ENCODE results near the gene EXOSC9. TPM values are rescaled to one million over a fixed set of nuclear protein-coding genes. Genes with fewer than 3 reads are reported as not detected.

EXOSC9 gene
- polyA plus RNA-seq, 3 donors, result 13.9 to 21.4 (median 21.3) TPM

DNA sequence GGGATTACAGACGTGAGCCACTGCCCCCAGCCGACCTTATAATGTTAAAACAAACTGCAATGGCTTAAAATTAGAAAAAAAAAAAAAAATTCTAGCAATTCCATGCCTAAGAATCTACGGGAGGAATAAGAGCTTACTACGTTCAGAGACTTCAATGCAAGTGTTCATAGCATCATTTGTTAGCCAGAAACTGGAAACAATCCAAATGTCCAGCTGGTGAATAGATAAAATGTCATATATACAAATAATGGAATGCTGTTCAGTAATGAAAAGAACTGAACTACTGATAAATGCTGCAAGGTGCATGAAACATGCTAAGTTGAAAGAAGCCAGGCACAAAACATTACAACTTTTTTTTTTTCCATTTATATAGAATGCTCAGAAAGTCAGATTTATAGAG is 5.3 kb downstream of the EXOSC9 start:
- TF ChIP-seq, protein P1, sequence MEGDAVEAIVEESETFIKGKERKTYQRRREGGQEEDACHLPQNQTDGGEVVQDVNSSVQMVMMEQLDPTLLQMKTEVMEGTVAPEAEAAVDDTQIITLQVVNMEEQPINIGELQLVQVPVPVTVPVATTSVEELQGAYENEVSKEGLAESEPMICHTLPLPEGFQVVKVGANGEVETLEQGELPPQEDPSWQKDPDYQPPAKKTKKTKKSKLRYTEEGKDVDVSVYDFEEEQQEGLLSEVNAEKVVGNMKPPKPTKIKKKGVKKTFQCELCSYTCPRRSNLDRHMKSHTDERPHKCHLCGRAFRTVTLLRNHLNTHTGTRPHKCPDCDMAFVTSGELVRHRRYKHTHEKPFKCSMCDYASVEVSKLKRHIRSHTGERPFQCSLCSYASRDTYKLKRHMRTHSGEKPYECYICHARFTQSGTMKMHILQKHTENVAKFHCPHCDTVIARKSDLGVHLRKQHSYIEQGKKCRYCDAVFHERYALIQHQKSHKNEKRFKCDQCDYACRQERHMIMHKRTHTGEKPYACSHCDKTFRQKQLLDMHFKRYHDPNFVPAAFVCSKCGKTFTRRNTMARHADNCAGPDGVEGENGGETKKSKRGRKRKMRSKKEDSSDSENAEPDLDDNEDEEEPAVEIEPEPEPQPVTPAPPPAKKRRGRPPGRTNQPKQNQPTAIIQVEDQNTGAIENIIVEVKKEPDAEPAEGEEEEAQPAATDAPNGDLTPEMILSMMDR (IDR thresholded peaks at IDR 0.05), result no peak
- H3K27ac ChIP-seq (ENCODE audit: low read depth in 1 of 2, low read length in 2 of 2), result no peak overlapping the region
- WGBS (ENCODE audit: insufficient coverage), result 90% methylated on average over 2 of the region's 4 CpGs
- no peaks in the 10 kb centered on the region for H4K20me1 ChIP-seq (ENCODE audit: insufficient read depth, low read length)
- Mint-ChIP-seq H3K9me3 (peaks cover 0 to 2% (median 0%) of the 10 kb centered on the region in 7 donors), H3K27ac (no peak overlapping the region), H3K27me3 (ENCODE audit: low read depth in 3 of 3) (no peaks in the 10 kb centered on the region), H3K4me1 (peaks cover 8% of the 10 kb centered on the region), H3K4me3 (no peak overlapping the region), H3K36me3 (peaks cover 51 to 70% of the 10 kb centered on the region in 2 donors)
- intact Hi-C loops (cut with micrococcal nuclease), result no loop called here
- no peak overlapping the region for H2AFZ ChIP-seq (ENCODE audit: insufficient read depth, low read depth, low read length, poor library complexity, severe bottlenecking)
- peaks cover 4 to 10% of the 10 kb centered on the region in 2 donors for H3K4me1 ChIP-seq (ENCODE audit: control insufficient read depth in 1 of 2, insufficient read depth in 2 of 2, low read length in 2 of 2)
- no peak overlapping the region for H3K9ac ChIP-seq (ENCODE audit: insufficient read depth, low read length, poor library complexity, severe bottlenecking)
- H3K4me2 ChIP-seq (replicated peaks; ENCODE audit: extremely low read depth, low read length, poor library complexity, severe bottlenecking), result no peak overlapping the region
- no peaks in the 10 kb centered on the region for H3K27me3 ChIP-seq (ENCODE audit: control insufficient read depth in 2 of 2, insufficient read depth in 2 of 2, low read length in 2 of 2)
- no peak overlapping the region for H3K4me3 ChIP-seq (replicated peaks in 1 of 3; ENCODE audit: low read depth in 2 of 3, low read length in 3 of 3)
- H3K36me3 ChIP-seq (replicated peaks in 1 of 2; ENCODE audit: control insufficient read depth in 1 of 2, insufficient read depth in 2 of 2, low read length in 2 of 2), result peaks cover 56 to 85% of the 10 kb centered on the region in 2 donors
- no peaks in the 10 kb centered on the region for H3K9me3 ChIP-seq (replicated peaks in 1 of 2; ENCODE audit: control insufficient read depth in 1 of 2, insufficient read depth in 1 of 2, low read length in 2 of 2)
- DNase-seq, result no peak
- peaks cover 34% of the 10 kb centered on the region for H3K79me2 ChIP-seq (ENCODE audit: insufficient read depth, low read length)

DNA sequence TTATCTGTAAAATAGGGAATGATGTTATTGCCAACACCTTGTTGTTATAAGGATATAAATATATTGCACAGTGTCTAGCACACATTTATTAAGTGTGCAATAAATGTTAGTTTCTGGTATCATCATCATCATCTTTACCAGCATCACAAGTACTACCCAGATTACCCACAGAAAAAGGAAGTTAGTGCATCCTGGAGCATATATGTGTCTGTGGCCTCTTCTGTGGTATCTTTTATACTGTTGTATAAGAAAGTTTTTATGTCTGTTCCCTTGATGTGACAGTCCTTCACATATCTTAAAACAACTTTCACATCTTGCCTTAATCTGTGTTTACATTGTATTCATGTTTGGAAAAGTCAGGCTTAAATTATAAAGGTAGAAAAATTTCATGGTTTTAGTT is 10.0 kb downstream of the EXOSC9 start:
- Histone ChIP-seq H3K9me3 (replicated peaks in 1 of 2; ENCODE audit: control insufficient read depth in 1 of 2, insufficient read depth in 1 of 2, low read length in 2 of 2) (no peaks in the 10 kb centered on the region), H4K20me1 (ENCODE audit: insufficient read depth, low read length) (no peaks in the 10 kb centered on the region), H3K4me1 (ENCODE audit: control insufficient read depth in 1 of 2, insufficient read depth in 2 of 2, low read length in 2 of 2) (no peaks in the 10 kb centered on the region), H3K4me3 (replicated peaks in 1 of 3; ENCODE audit: low read depth in 2 of 3, low read length in 3 of 3) (no peak overlapping the region), H3K27ac (ENCODE audit: low read depth in 1 of 2, low read length in 2 of 2) (no peak overlapping the region), H3K4me2 (replicated peaks; ENCODE audit: extremely low read depth, low read length, poor library complexity, severe bottlenecking) (no peak overlapping the region), H2AFZ (ENCODE audit: insufficient read depth, low read depth, low read length, poor library complexity, severe bottlenecking) (no peak overlapping the region), H3K9ac (ENCODE audit: insufficient read depth, low read length, poor library complexity, severe bottlenecking) (no peak overlapping the region), H3K36me3 (replicated peaks in 1 of 2; ENCODE audit: control insufficient read depth in 1 of 2, insufficient read depth in 2 of 2, low read length in 2 of 2) (peaks cover 73 to 96% of the 10 kb centered on the region in 2 donors), H3K79me2 (ENCODE audit: insufficient read depth, low read length) (peaks cover 8% of the 10 kb centered on the region), H3K27me3 (ENCODE audit: control insufficient read depth in 2 of 2, insufficient read depth in 2 of 2, low read length in 2 of 2) (no peaks in the 10 kb centered on the region)
- TF ChIP-seq, protein P1 (IDR thresholded peaks at IDR 0.05), result no peak
- no peak overlapping the region for H3K27ac Mint-ChIP-seq
- no peak for DNase-seq
- intact Hi-C loops (cut with micrococcal nuclease), result no loop called here
- H3K36me3 Mint-ChIP-seq, result peaks cover 51 to 76% of the 10 kb centered on the region in 2 donors
- no peaks in the 10 kb centered on the region for H3K4me1 Mint-ChIP-seq
- no peak overlapping the region for H3K4me3 Mint-ChIP-seq
- H3K27me3 Mint-ChIP-seq (ENCODE audit: low read depth in 3 of 3), result no peaks in the 10 kb centered on the region
- H3K9me3 Mint-ChIP-seq, result peaks cover 0 to 2% (median 0%) of the 10 kb centered on the region in 7 donors
